GM18511 (cell line): ENCODE measurements around the gene POM121.
"Not testable (repeated sequence)": the region's sequence is repeated elsewhere in the genome, so short reads cannot be mapped to it uniquely, and the experiment has no call there.

Experiments used
- ATAC-seq: cut with Tn5 transposase; IDR thresholded peaks from one replicate; pipeline ENCODE4 v1.9.1; 2021; ENCODE audit warnings: mild to moderate bottlenecking, moderate library complexity; ENCODE audit not compliant: unreplicated experiment

POM121 gene

DNA sequence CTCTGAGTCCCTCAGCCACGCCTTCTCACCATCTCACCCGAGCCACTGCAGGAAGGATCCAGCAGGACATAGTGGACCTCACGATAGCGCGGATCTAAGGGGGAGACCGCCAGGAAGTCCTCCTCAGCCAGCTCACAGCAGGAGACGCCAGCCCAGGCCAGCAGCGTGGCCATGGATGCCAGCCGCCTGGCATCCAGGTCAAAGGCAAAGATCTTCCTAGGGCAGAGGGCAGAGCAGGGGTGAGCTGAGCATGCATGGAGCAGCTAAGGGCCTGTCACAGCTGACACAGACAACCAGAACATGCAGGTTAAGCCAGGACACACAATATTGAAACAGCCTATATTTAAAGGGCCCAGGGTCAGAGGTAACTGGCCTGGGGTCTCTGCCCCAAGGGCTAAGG is 24.4 kb downstream of the POM121 start:
- not testable (repeated sequence) for ATAC-seq

- not testable (repeated sequence) for ATAC-seq
These were observed 24.8 kb downstream of the POM121 start for GRCh38 chr7:72949686-72950085.

GRCh38 chr7:72950432-72950831 is 25.5 kb downstream of the POM121 start:
- ATAC-seq = not testable (repeated sequence)

DNA sequence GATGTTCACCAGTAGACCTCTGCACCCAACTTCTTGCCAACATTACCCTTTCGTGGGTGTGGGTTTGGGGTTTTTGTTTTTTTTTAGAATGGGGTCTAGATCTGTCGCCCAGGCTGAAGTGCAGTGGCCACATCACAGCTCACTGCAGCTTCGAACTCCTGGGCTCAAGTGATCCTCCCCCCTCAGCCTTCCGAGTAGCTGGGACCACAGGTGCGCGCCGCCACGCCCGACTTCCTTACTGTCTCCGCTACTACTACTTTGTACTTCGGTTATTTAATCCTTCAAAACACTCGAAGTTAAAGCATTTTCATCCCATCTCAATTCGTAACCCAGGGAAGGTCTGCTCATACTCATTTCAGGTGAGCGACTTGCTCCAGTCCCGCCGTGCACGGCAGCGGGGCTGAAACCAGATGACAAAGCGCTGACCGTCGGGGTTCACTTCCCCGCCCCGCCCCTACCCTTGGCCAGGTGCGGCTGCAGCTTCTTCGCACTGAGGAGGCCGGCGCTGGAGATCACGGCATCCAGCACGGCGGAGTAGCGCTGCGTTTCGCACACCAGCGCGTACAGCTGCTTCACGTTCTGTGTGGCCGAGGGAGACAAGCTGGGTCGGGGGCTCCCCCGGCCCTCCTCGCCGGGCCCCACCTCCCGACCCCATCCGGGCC is 29.1 kb downstream of the POM121 start:
- ATAC-seq = peak; percentile 70

- peak; percentile 87 for ATAC-seq
These were observed 29.8 kb downstream of the POM121 start for GRCh38 chr7:72954563-72955198.

- ATAC-seq = not testable (repeated sequence)
These were observed 35.1 kb downstream of the POM121 start for GRCh38 chr7:72960029-72960428.

- not testable (repeated sequence) for ATAC-seq
These were observed 35.9 kb downstream of the POM121 start for GRCh38 chr7:72960626-72961345.

DNA sequence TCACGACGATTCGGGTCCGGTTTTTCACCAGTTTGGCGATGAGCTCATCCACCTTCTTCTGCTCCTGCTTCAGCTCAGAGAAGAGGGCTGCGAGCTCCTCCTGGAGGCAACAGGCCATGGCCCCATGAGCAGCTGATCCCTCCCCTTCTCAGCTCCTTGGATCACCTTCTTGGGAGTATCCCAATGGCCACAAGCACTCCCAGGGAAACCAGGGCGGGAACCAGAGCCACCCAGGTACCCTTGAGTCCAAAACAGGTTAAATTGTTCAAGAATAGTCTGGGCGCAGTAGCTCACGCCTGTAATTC is 36.4 kb downstream of the POM121 start:
- ATAC-seq = not testable (repeated sequence)

DNA sequence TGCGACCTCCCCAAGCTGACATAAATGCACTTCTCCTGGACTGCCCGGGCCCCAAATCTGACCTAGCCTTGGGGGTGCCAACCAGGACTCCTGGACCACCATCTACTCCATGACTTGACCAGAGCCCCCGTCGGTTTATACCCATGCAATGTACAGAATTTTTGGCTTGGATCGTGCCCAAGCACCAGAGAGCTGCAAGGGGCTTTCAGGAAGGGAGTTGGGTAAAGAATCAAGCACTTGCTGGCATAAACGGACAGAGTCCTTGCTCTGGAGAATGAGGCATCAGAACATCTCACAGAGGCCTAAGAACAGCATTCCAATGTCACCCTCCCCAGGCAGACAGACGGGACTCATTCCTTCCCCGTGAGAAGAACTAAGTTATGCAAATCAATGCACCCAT is 38.2 kb downstream of the POM121 start:
- ATAC-seq = not testable (repeated sequence)

DNA sequence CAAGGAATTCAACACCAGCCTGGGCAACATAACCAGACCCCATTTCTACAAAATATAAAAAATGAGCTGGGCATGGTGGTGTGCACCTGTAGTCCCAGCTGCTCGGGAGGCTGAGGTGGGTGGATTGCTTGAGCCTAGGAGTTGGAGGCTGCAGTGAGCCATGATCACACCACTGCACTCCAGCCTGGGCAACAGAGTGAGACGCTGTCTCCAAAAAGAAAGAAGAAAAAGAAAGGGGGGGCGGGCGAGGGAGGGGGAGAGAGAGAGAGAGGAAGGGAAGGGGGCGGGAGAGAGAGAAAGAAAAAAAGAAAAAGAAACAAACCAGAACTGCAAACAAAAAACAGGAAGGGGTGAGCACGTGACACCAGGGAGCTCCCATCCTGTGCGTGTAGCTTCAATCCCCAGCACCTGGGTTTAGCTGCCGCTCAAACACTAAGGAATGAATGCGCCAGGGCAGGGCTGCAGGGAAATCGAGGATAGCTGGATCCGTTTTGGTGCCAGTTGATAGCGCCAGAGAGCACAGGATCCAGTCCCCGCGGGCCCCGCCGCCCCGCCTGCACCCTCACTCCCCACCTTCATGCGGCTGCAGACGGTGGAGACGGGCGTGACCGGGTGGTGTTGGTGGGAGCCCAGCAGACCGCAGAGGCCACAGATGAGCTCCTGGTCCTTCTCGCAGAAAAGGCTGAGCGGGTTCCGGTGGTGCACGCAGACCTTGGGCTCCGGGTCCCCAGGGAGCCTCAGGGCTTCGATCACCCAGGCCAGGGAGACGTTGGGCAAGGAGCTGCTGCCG is 40.5 kb downstream of the POM121 start:
- peak; percentile 72 for ATAC-seq

- not testable (repeated sequence) for ATAC-seq
These were observed 42.0 kb downstream of the POM121 start for GRCh38 chr7:72966892-72967291.

DNA sequence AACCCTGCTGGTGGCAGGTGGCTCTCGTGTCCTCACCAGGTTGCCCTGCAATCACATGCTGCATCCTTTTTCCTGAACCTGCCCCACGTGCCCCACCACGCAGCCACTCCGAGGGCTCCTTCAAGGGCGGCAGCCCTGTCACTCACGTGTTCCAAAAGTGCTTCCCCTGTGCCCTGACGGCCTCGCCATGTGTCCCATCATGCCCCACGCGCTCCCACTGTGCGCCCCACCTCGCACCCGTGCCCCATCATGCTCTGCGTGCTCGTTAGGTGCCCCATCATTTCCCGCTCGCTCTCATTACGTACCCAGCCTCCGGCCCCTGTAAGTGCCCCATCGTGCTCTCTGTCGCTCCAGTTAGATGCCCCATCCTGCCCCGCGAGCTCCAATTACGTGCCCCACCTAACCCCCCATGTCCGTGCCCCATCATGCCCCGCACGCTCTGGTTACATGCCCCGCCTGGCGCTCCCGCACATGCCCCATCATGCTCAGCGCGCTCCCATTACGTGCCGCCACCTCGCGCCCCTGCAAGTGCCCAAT is 44.2 kb downstream of the POM121 start, which contains the start of gene TRIM74:
Gene TRIM74 (minus strand): TSS at position 487 of the 537 bp plus-strand sequence. CDS start 3,309 bp downstream, outside the sequence.
- ATAC-seq = not testable (repeated sequence)

DNA sequence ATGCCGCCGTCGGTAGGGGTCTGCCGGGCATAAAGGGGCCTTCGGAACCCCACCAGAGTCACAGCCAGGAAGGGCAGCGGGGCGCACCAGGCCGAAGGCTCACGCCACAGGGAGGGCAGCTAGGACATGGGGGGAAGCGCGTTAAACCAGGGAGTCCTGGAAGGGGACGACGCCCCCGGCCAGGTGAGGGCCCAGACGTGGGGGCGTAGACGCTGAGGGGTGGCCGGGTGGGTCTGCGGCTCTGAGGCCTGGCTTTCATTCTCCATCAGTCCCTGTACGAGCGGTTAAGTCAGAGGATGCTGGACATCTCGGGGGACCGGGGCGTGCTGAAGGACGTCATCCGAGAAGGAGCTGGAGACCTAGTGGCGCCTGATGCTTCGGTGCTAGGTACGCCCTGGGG is 44.8 kb downstream of the POM121 start:
- not testable (repeated sequence) for ATAC-seq

DNA sequence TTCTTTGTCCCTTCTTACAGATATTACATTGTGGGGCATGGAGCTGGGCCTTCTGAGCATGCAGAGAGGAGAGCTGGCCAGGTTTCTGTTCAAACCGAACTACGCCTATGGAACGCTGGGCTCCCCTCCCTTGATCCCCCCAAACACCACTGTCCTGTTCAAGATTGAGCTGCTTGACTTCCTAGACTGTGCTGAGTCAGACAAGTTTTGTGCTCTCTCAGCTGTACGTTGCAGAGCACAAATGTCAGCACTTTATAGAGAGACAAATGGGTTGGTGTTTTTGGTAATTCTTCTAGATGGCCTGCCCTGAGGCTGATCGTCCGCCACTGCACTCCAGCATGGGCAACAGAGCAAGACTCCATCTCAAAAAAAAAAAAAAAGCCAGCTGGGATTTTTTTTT is 46.6 kb downstream of the POM121 start:
- ATAC-seq = not testable (repeated sequence)

- ATAC-seq = not testable (repeated sequence)
These were observed 49.9 kb downstream of the POM121 start for GRCh38 chr7:72974781-72975180.

DNA sequence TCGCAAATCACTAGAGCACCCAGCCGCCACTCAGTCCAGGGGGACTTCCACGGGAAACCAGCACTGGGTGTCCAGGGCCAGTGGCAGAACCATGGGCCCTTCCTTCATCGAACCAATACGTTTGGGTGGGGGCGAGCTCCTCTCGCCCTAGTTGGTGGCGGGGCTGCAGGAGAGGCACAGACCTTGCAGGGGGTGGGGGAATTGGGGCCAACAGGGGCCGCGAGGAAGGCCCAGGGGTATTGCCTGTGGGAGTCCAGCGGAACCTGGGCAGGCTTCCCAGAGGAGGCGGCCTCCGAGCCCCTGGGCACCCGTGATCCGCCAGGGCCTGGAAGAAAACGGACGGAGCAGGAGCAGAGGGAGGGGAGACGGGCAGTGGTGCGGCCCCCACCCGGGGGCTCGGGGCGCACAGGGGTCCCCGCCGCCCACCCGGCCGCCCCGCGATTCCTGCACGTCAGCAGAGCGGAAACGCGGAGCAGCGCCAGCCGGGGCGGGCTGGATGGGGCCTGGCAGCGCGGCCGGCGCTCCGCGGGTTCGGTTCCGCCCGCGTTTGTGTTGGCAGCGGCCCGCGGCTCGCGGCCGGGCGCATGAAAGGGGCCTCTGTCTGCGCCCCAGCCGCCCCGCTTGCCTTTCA is 50.9 kb downstream of the POM121 start:
- not testable (repeated sequence) for ATAC-seq

- not testable (repeated sequence) for ATAC-seq
These were observed 51.5 kb downstream of the POM121 start for GRCh38 chr7:72976434-72976833.

- ATAC-seq = not testable (repeated sequence)
These were observed 55.5 kb downstream of the POM121 start for GRCh38 chr7:72980382-72980781.

- ATAC-seq = not testable (repeated sequence)
These were observed 57.2 kb downstream of the POM121 start for GRCh38 chr7:72982084-72982483.
